HG03095 (cell line): ENCODE measurements around the gene OR5H14.
"Not testable (repeated sequence)": the region's sequence is repeated elsewhere in the genome, so short reads cannot be mapped to it uniquely, and the experiment has no call there.

Source experiments
- ATAC-seq: cut with Tn5 transposase; IDR thresholded peaks from one replicate; pipeline ENCODE4 v1.9.1; 2021; ENCODE audit warnings: moderate library complexity; ENCODE audit not compliant: unreplicated experiment

Gene OR5H14

GRCh38 chr3:98196293-98196692 is 49.0 kb downstream of the OR5H14 start:
- ATAC-seq: not testable (repeated sequence)

- ATAC-seq: no peak
These were observed 51.7 kb downstream of the OR5H14 start for GRCh38 chr3:98199020-98199419.
